Measurements from ENCODE around the gene ANKIB1.

DNA sequence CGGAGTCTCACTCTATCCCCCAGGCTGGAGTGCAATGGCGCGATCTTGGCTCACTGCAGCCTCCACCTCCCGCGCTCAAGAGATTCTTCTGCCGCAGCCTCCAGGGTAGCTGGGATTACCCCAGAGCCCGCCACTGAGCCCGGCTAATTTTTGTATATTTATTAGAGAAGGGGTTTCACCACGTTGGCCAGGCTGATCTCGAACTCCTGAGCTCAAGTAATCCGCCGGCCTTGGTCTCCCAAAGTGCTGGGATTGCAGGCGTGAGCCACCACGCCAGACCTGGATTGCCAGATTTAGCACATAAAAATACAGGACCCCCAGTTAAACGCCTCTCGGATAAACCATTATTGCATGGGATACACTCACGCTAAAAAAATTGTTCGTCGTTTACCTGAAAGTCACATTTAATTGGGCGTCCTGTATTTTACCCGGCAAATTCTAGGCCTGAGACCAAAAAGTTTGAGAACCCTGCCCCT, 201.1 kb downstream of the ANKIB1 start:
- no peak for TF ChIP-seq POLR2A (IDR thresholded peaks at IDR 0.05)
- TF ChIP-seq, protein P1, sequence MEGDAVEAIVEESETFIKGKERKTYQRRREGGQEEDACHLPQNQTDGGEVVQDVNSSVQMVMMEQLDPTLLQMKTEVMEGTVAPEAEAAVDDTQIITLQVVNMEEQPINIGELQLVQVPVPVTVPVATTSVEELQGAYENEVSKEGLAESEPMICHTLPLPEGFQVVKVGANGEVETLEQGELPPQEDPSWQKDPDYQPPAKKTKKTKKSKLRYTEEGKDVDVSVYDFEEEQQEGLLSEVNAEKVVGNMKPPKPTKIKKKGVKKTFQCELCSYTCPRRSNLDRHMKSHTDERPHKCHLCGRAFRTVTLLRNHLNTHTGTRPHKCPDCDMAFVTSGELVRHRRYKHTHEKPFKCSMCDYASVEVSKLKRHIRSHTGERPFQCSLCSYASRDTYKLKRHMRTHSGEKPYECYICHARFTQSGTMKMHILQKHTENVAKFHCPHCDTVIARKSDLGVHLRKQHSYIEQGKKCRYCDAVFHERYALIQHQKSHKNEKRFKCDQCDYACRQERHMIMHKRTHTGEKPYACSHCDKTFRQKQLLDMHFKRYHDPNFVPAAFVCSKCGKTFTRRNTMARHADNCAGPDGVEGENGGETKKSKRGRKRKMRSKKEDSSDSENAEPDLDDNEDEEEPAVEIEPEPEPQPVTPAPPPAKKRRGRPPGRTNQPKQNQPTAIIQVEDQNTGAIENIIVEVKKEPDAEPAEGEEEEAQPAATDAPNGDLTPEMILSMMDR (IDR thresholded peaks at IDR 0.05) = no peak
